HEK293T (cell line): ENCODE data around the gene ENG.

ENCODE experiments used
- ARNT ChIP-seq: fragments of 450-650 bp; IDR thresholded peaks from 2 replicates; pipeline ENCODE4 v1.6.1; 2017; ENCODE audit warnings: mild to moderate bottlenecking
- BHLHE40 ChIP-seq: fragments of 450-650 bp; IDR thresholded peaks from 2 replicates; pipeline ENCODE4 v1.6.1; 2016; ENCODE audit warnings: mild to moderate bottlenecking, moderate library complexity, borderline replicate concordance
- CTBP1 ChIP-seq: fragments of 450-650 bp; IDR thresholded peaks from 2 replicates; pipeline ENCODE4 v1.6.1; 2016; ENCODE audit warnings: borderline replicate concordance
- ELF4 ChIP-seq: fragments of 450-650 bp; IDR thresholded peaks from 2 replicates; pipeline ENCODE4 v1.6.1; 2017; ENCODE audit warnings: antibody characterized with exemption
- FOXA1 ChIP-seq: fragments of 450-650 bp; IDR thresholded peaks from 2 replicates; pipeline ENCODE4 v1.6.1; 2016; ENCODE audit warnings: mild to moderate bottlenecking
- FOXK2 ChIP-seq: fragments of 450-650 bp; IDR thresholded peaks from 2 replicates; pipeline ENCODE4 v1.6.1; 2016; ENCODE audit warnings: mild to moderate bottlenecking
- FOXM1 ChIP-seq: fragments of 450-650 bp; IDR thresholded peaks from 2 replicates; pipeline ENCODE4 v1.6.1; 2017; ENCODE audit warnings: mild to moderate bottlenecking, borderline replicate concordance
- HDGF ChIP-seq: fragments of 450-650 bp; IDR thresholded peaks from 2 replicates; pipeline ENCODE4 v1.6.1; 2017; ENCODE audit warnings: antibody characterized with exemption, borderline replicate concordance
- L3MBTL2 ChIP-seq: fragments of 450-650 bp; conservative IDR thresholded peaks from 2 replicates; pipeline ENCODE4 v1.6.1; 2016; ENCODE audit warnings: mild to moderate bottlenecking
- PKNOX1 ChIP-seq: fragments of 450-650 bp; IDR thresholded peaks from 2 replicates; pipeline ENCODE4 v1.6.1; 2016
- SP1 ChIP-seq: fragments of 450-650 bp; IDR thresholded peaks from 2 replicates; pipeline ENCODE4 v1.6.1; 2017
- SUZ12 ChIP-seq: fragments of 450-650 bp; IDR thresholded peaks from 2 replicates; pipeline ENCODE4 v1.6.1; 2016; ENCODE audit warnings: mild to moderate bottlenecking
- TARDBP ChIP-seq: fragments of 450-650 bp; IDR thresholded peaks from 2 replicates; pipeline ENCODE4 v1.6.1; 2016
- ZNF384 ChIP-seq: fragments of 450-650 bp; IDR thresholded peaks from 2 replicates; pipeline ENCODE4 v1.6.1; 2016

- no peak for TF ChIP-seq BHLHE40
- no peak for TF ChIP-seq FOXA1
- TF ChIP-seq L3MBTL2: no peak
- TF ChIP-seq TARDBP: no peak
- no peak for TF ChIP-seq FOXK2
- no peak for TF ChIP-seq SP1
- no peak for TF ChIP-seq HDGF
- TF ChIP-seq ZNF384: no peak
- TF ChIP-seq ARNT: no peak
- no peak for TF ChIP-seq ELF4
- no peak for TF ChIP-seq SUZ12
- TF ChIP-seq CTBP1: no peak
- TF ChIP-seq FOXM1: no peak
- no peak for TF ChIP-seq PKNOX1
Observed at GRCh38 chr9:127813686-127814226, 40.7 kb downstream of the ENG start.
